A673 (cell line): ENCODE data around the gene FAM83G. TPM values are rescaled to one million over a fixed set of nuclear protein-coding genes. Genes with fewer than 3 reads are reported as not detected.

ENCODE experiments used
- BruUV-seq: library from RNA; stranded (reverse); fragments of 400-500 nt; replicated peaks from 2 replicates; lab custom pipeline; 2021; lab: Mats Ljungman, UMichigan
- CTCF ChIA-PET: fragments of 300-600 bp; sonication (Branson Sonifier 250); formaldehyde crosslinking; loops from one replicate; lab custom pipeline; 2022; ENCODE audit warnings: antibody characterized with exemption; lab: Charles Lee
- POLR2A ChIA-PET: fragments of 300-600 bp; sonication (Branson Sonifier 250); formaldehyde crosslinking; loops from one replicate; lab custom pipeline; 2022; ENCODE audit warnings: antibody characterized with exemption; ENCODE audit not compliant: low non-redundant PET; lab: Charles Lee
- DNase-seq: peaks from one replicate; pipeline ENCODE4 v3.0.0-alpha.2; 2015; ENCODE audit warnings: low spot score
- H3K27ac ChIP-seq: fragments of 200-600 bp; sonication (generic); 2 replicates; pipeline ENCODE4 v1.5.1; 2016; ENCODE audit warnings: mixed run types, low read depth, mild to moderate bottlenecking, mixed read lengths, antibody characterized with exemption, low read length; ENCODE audit not compliant: poor library complexity, severe bottlenecking
- H3K27me3 ChIP-seq: fragments of 200-600 bp; sonication (generic); replicated peaks from 2 replicates; pipeline ENCODE4 v1.6.1; 2017; ENCODE audit warnings: mixed run types, low read depth, mild to moderate bottlenecking, mixed read lengths, antibody characterized with exemption, low read length; ENCODE audit not compliant: insufficient read depth, poor library complexity
- H3K36me3 ChIP-seq: fragments of 200-600 bp; sonication (generic); 2 replicates; pipeline ENCODE4 v1.6.1; 2016; ENCODE audit warnings: mixed run types, mild to moderate bottlenecking, mixed read lengths, antibody characterized with exemption, low read length; ENCODE audit not compliant: insufficient read depth, poor library complexity, severe bottlenecking
- H3K4me1 ChIP-seq: fragments of 200-600 bp; sonication (generic); 2 replicates; pipeline ENCODE4 v1.6.1; 2017; ENCODE audit warnings: mixed run types, mild to moderate bottlenecking, mixed read lengths, antibody characterized with exemption, low read length; ENCODE audit not compliant: insufficient read depth, poor library complexity, severe bottlenecking
- H3K4me3 ChIP-seq: fragments of 200-600 bp; sonication (generic); 2 replicates; pipeline ENCODE4 v1.5.1; 2016; ENCODE audit warnings: low read depth, mixed run types, mild to moderate bottlenecking, mixed read lengths, low read length; ENCODE audit not compliant: poor library complexity, severe bottlenecking
- H3K9me3 ChIP-seq: fragments of 200-600 bp; sonication (generic); 2 replicates; pipeline ENCODE4 v1.6.1; 2016; ENCODE audit warnings: mixed run types, low read depth, mild to moderate bottlenecking, mixed read lengths, antibody characterized with exemption, low read length; ENCODE audit not compliant: poor library complexity, severe bottlenecking
- CTCF ChIP-seq: fragments of 300-800, 200-600 bp; sonication (generic); conservative IDR thresholded peaks from 2 replicates; pipeline ENCODE4 v1.5.1; 2017; ENCODE audit warnings: low read depth, mild to moderate bottlenecking, antibody characterized with exemption, low read length, moderate library complexity, mixed read lengths
- EZH2 ChIP-seq: fragments of 200-600 bp; sonication (generic); IDR thresholded peaks from 2 replicates; pipeline ENCODE4 v1.6.1; 2017; ENCODE audit warnings: borderline replicate concordance, low read depth, mild to moderate bottlenecking, mixed read lengths, antibody characterized with exemption, low read length; ENCODE audit not compliant: poor library complexity, severe bottlenecking
- intact Hi-C: fragments of 100-400 bp; cut with micrococcal nuclease; formaldehyde crosslinking; loops from one replicate; pipeline ENCODE4 v1.10.0; 2022; ENCODE audit not compliant: unreplicated experiment
- total RNA-seq: library from RNA; stranded (reverse); gene quantifications from 2 replicates; pipeline ENCODE4 v1.2.3, GENCODE V29; 2021

Gene FAM83G
- total RNA-seq, 1 experiment from 2014 or later, result 12.4 TPM

- BruUV-seq, result no TSS peak
- ChIA-PET POLR2A (no interaction called here), CTCF (no interaction called here)
- H3K4me3 ChIP-seq, result no peak overlapping the region
- H3K36me3 ChIP-seq, result no peaks in the 10 kb centered on the region
- H3K4me1 ChIP-seq, result no peaks in the 10 kb centered on the region
- TF ChIP-seq CTCF (no peak), EZH2 (no peak)
- H3K27me3 ChIP-seq, result no peaks in the 10 kb centered on the region
- intact Hi-C loops, result no loop called here
- H3K9me3 ChIP-seq, result no peaks in the 10 kb centered on the region
- no peak for DNase-seq
- H3K27ac ChIP-seq, result no peak overlapping the region
Measured at GRCh38 chr17:19015428-19015827, 10.9 kb upstream of the FAM83G start.

DNA sequence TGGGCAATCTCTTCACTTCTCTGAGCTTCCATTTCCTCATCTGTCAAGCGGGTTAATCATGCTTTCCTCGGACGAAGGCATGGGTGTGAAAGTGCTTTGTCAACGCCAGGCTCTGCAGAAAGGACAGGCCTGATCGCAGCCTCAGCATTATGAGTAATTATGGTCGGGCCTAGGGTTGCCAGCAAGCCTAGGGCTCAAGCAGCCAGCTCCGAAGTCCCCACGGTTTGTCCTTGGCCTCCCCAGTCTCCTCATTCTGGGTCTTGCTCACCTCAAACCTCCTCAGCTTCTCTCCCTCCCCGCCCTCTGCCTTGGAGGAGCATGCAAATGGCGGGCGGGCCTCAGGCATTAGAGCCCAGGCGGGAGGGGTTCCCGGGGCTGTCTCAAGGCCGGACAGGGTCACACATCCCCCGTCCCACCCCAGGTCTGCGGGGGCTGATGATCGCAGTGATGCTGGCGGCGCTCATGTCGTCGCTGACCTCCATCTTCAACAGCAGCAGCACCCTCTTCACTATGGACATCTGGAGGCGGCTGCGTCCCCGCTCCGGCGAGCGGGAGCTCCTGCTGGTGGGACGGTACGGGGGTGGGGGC, 10.2 kb upstream of the FAM83G start:
- POLR2A ChIA-PET, result no interaction called here
- no peaks in the 10 kb centered on the region for H3K9me3 ChIP-seq

DNA sequence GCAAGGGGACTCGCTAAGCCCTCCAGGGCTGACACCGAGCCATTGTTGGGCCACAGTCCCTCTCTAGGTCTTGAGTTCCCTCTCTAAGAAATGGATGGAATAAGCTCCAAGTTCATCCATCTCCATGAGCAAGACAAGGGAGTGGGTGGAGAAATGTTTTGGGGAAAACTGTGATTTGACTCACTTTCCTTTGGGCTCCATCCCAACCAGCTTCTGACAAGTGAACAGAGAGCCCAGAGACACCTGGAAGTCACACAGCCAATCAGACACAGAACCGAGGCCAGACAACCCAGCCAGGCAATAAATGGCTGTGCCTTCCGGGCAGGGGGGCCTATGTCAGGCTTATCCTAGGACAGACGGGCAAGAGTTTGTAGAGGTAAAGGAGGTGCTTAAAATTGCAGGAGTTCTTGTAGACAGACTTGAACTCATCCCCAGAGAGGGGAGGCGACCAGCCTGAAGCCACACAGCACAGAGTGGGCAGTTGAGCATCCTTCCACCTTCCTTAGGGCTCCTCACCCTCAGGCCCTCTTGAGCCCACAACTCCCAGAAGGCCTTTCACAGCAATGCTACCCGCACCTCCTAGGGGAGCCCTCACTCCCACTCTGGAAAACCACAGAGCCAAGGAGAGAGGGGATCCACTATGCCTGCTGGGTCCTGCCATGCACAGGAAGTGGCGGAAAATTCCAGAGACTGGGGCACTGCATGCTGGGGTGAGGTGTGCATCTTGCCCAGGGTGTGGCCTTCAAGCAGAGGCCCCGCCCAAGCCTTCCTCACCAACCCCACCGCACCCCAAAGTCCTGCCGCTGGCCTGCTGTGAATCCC, 9.5 kb upstream of the FAM83G start:
- Histone ChIP-seq H3K9me3 (no peaks in the 10 kb centered on the region), H3K4me1 (no peaks in the 10 kb centered on the region), H3K4me3 (no peak overlapping the region), H3K27ac (no peak overlapping the region), H3K27me3 (no peaks in the 10 kb centered on the region), H3K36me3 (no peaks in the 10 kb centered on the region)
- ChIA-PET POLR2A (no interaction called here), CTCF (no interaction called here)
- intact Hi-C loops, result no loop called here
- no peak for DNase-seq
- TF ChIP-seq CTCF, result no peak
- no peak for TF ChIP-seq EZH2
- no TSS peak for BruUV-seq

More for the DNA sequence above, 10.2 kb upstream of the FAM83G start:
- H3K4me1 ChIP-seq, result no peaks in the 10 kb centered on the region
- DNase-seq, result no peak
- TF ChIP-seq EZH2 (no peak), CTCF (no peak)
- intact Hi-C loops, result no loop called here
- H3K4me3 ChIP-seq, result no peak overlapping the region
- CTCF ChIA-PET, result no interaction called here
- no peaks in the 10 kb centered on the region for H3K27me3 ChIP-seq
- H3K27ac ChIP-seq, result no peak overlapping the region
- H3K36me3 ChIP-seq, result no peaks in the 10 kb centered on the region
- no TSS peak for BruUV-seq
